Lung (tissue), 12 donors: ENCODE results near the gene ENTREP1. TPM values are rescaled to one million over a fixed set of nuclear protein-coding genes. Genes with fewer than 3 reads are reported as not detected.

Experiments
- ATAC-seq: fragments of 200-7000 bp; cut with Tn5 transposase; one replicate; pipeline ENCODE4 v1.9.1; 2020; ENCODE audit warnings: moderate number of reproducible peaks; ENCODE audit not compliant: insufficient read depth, low FRiP score
- DNase-seq, 3 donors: peaks; one replicate each; pipeline ENCODE4 v3.0.0-alpha.2; 2013 to 2017
- H3K27ac ChIP-seq, 2 donors: one replicate each; pipeline ENCODE4 v1.5.1; 2013; ENCODE audit warnings: mild to moderate bottlenecking in 2 of 2, moderate library complexity in 2 of 2, control low read depth in 1 of 2, inconsistent platforms in 1 of 2, low read depth in 1 of 2, low read length in 1 of 2
- H3K27me3 ChIP-seq, 3 donors: one replicate each; pipeline ENCODE4 v1.5.1; 2013; ENCODE audit warnings: low read length in 2 of 3; ENCODE audit not compliant: control insufficient read depth in 3 of 3, insufficient read depth in 3 of 3
- H3K36me3 ChIP-seq, 4 donors: one replicate each; pipeline ENCODE4 v1.5.1; 2013; ENCODE audit warnings: low read length in 4 of 4, mild to moderate bottlenecking in 1 of 4, moderate library complexity in 1 of 4; ENCODE audit not compliant: control insufficient read depth in 4 of 4, insufficient read depth in 4 of 4
- H3K4me1 ChIP-seq, 5 donors: one replicate each; pipeline ENCODE4 v1.5.1; 2013; ENCODE audit warnings: low read length in 5 of 5, mild to moderate bottlenecking in 2 of 5, moderate library complexity in 1 of 5; ENCODE audit not compliant: control insufficient read depth in 5 of 5, insufficient read depth in 5 of 5
- H3K4me3 ChIP-seq: one replicate; pipeline ENCODE4 v1.5.1; 2013; ENCODE audit warnings: mild to moderate bottlenecking, control low read depth, moderate library complexity
- H3K9ac ChIP-seq, 2 donors: one replicate each; pipeline ENCODE4 v1.5.1; 2013; ENCODE audit warnings: low read length in 2 of 2, control low read depth in 1 of 2; ENCODE audit not compliant: insufficient read depth in 1 of 2
- H3K9me3 ChIP-seq, 4 donors: one replicate each; pipeline ENCODE4 v1.5.1; 2013; ENCODE audit warnings: low read length in 3 of 4, mild to moderate bottlenecking in 1 of 4, moderate library complexity in 1 of 4; ENCODE audit not compliant: control insufficient read depth in 4 of 4, insufficient read depth in 3 of 4
- WGBS, 2 donors: extraction: QIAGEN DNeasy Blood & Tissue Kit; methylation state at CpG; one replicate each; pipeline ENCODE4 v1.1.7; 2013; 5-methylcytosine and 5-hydroxymethylcytosine counted together
- polyA plus RNA-seq, 2 donors: library from polyadenylated mRNA; stranded (reverse); fragments of 200-250 nt; gene quantifications; one replicate each; pipeline ENCODE4 v1.2.1, GENCODE V29; 2013
- total RNA-seq, 2 donors: library from RNA; depleted of rRNA in 1 of 2; stranded (reverse); fragments of >200 nt in 1 of 2; gene quantifications; one replicate each; pipeline ENCODE4 v1.2.1, GENCODE V29; 2014 to 2021
- TF ChIP-seq, protein P1 (sequence below): IDR thresholded peaks from 2 replicates; pipeline ENCODE4 v1.5.1; 2012; ENCODE audit warnings: mild to moderate bottlenecking; ENCODE audit errors: control extremely low read depth, extremely low read depth
- donor health status: control.
- donor health status: control.
- donor health status: Bipolar disorder and iron deficiency.
- donor health status: healthy.
- donor health status: DM: yes; HTN: yes; CAD: no.

ENTREP1 gene
- total and polyA plus RNA-seq, 4 donors: 3.7 to 47.9 (median 18.3) TPM

DNA sequence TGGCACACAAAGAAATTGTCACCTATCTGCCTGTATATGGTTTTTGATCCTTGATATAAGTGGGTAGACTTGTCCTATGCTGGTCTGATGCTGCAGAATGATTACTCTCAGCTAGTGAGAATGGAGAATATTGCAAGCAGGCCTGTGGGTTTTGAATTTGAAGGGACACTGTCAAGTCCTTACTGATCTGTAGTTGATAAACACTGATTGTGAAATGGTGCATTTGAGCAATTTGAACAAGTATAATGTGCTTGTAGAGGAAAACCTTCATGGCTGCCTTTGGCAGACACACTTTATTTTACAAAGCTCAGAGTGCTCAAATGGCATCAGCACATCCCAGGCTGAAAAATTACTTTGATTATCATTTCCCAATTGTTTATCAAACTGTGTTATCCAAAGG is 9.3 kb downstream of the ENTREP1 start:
- H3K4me3 ChIP-seq: no peak overlapping the region
- no peak for ATAC-seq
- H3K9me3 ChIP-seq: no peaks in the 10 kb centered on the region
- TF ChIP-seq, protein P1, sequence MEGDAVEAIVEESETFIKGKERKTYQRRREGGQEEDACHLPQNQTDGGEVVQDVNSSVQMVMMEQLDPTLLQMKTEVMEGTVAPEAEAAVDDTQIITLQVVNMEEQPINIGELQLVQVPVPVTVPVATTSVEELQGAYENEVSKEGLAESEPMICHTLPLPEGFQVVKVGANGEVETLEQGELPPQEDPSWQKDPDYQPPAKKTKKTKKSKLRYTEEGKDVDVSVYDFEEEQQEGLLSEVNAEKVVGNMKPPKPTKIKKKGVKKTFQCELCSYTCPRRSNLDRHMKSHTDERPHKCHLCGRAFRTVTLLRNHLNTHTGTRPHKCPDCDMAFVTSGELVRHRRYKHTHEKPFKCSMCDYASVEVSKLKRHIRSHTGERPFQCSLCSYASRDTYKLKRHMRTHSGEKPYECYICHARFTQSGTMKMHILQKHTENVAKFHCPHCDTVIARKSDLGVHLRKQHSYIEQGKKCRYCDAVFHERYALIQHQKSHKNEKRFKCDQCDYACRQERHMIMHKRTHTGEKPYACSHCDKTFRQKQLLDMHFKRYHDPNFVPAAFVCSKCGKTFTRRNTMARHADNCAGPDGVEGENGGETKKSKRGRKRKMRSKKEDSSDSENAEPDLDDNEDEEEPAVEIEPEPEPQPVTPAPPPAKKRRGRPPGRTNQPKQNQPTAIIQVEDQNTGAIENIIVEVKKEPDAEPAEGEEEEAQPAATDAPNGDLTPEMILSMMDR: no peak
- no peak overlapping the region for H3K27ac ChIP-seq
- no peaks in the 10 kb centered on the region for H3K36me3 ChIP-seq
- peaks cover 0 to 3% (median 0%) of the 10 kb centered on the region in 5 donors for H3K4me1 ChIP-seq
- H3K27me3 ChIP-seq: no peaks in the 10 kb centered on the region
- H3K9ac ChIP-seq: no peak overlapping the region
- DNase-seq: peak in 1 of 3 donors; percentile 55

DNA sequence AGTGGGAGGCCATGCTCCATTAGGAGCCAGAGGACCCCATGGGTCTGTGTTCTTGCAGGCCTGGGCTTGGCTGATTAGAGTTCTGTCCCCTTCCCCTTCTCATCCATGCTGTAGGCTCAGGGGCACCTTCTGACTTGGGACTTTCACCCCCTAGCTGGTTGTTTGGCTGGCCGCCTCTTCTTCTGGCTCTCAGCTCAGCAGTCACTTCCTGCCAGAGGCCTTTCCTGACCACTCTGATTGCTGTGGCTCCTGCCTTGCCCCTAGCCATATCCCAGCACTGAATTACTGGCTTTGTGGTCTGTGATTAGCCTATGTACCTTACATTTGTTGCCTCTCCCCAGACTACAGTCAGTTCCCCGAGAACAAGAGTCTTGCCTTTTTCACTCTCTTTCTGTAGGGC is 14.6 kb downstream of the ENTREP1 start:
- H3K9me3 ChIP-seq: no peaks in the 10 kb centered on the region
- H3K27ac ChIP-seq: no peak overlapping the region
- WGBS, 2 donors: 84 to 90% methylated on average over 2 of the region's 2 CpGs
- H3K9ac ChIP-seq: no peak overlapping the region
- peaks cover 0 to 6% (median 0%) of the 10 kb centered on the region in 5 donors for H3K4me1 ChIP-seq
- no peaks in the 10 kb centered on the region for H3K36me3 ChIP-seq
- TF ChIP-seq, protein P1: no peak
- no peak for DNase-seq
- H3K27me3 ChIP-seq: no peaks in the 10 kb centered on the region
- ATAC-seq: no peak
- H3K4me3 ChIP-seq: no peak overlapping the region

DNA sequence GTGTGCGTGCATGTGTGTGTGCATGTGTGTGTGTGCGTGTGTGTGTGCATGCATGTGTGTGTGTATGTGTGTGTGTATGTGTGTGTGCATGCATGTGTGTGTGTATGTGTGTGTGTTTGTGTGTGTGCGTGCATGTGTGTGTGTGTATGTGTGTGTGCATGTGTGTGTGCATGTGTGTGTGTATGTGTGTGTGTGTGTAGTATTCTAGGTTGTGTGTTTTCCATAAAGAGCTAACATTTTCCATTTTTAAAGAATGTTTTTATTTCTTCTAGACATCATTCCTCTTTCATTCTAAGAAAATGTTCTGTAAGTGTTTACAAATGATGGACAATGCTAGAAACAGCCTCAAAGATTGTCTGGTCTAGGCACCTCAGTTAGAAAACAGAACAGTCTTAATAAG is 15.6 kb downstream of the ENTREP1 start:
- TF ChIP-seq, protein P1: no peak

DNA sequence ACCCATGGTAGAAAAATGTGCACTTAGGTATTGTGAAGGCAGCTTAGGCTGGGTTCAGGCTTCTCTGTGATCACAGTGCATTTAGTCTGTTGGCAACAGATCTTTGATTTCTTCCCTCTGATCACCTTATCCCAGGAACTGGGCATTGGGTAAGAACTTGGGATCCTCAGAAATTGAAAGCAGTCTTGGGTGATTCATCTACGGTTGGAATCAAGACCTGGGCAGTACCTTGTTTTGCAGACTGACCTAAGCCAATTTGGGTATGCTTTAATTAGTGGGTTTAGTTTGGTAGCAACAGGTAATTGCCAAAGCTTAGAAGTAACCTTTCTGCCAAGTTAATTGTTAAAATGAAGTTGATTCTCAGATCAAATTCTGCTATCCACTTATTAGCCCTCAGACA is 17.8 kb downstream of the ENTREP1 start:
- Histone ChIP-seq H3K36me3 (no peaks in the 10 kb centered on the region), H3K9me3 (no peaks in the 10 kb centered on the region), H3K4me3 (no peak overlapping the region), H3K27me3 (no peaks in the 10 kb centered on the region), H3K4me1 (peaks cover 0 to 12% (median 6%) of the 10 kb centered on the region in 5 donors), H3K27ac (no peak overlapping the region), H3K9ac (no peak overlapping the region)
- WGBS, 2 donors: 82 to 93% methylated on average over 1 of the region's 1 CpG
- no peak for DNase-seq
- TF ChIP-seq, protein P1: no peak
- no peak for ATAC-seq

More for the DNA sequence above, 15.6 kb downstream of the ENTREP1 start:
- H3K27me3 ChIP-seq: no peaks in the 10 kb centered on the region
- H3K9me3 ChIP-seq: no peaks in the 10 kb centered on the region
- ATAC-seq (no peak), DNase-seq (no peak)
- H3K4me1 ChIP-seq: peaks cover 0 to 6% (median 0%) of the 10 kb centered on the region in 5 donors
- no peak overlapping the region for H3K4me3 ChIP-seq
- H3K36me3 ChIP-seq: no peaks in the 10 kb centered on the region
- no peak overlapping the region for H3K9ac ChIP-seq
- 0 to 82% methylated on average over 1 to 3 of the region's 3 CpGs for WGBS, 2 donors
- no peak overlapping the region for H3K27ac ChIP-seq
